HEK293T (cell line): ENCODE data around the gene PCDH7.

Source experiments
- CTCF ChIA-PET: fragments of 350-600 bp; formaldehyde crosslinking; extraction: SDS; loops from one replicate; lab custom pipeline; 2021; ENCODE audit warnings: antibody characterized with exemption, inconsistent platforms; lab: Yijun Ruan, JAX
- POLR2A ChIA-PET: fragments of 350-600 bp; formaldehyde crosslinking; extraction: SDS; loops from one replicate; lab custom pipeline; 2020; ENCODE audit warnings: antibody characterized with exemption, inconsistent platforms; lab: Yijun Ruan, JAX
- DNase-seq: peaks from one replicate; pipeline ENCODE4 v3.0.0; 2012; ENCODE audit warnings: mixed read lengths; ENCODE audit errors: extremely low spot score
- ARNT ChIP-seq: fragments of 450-650 bp; IDR thresholded peaks from 2 replicates; pipeline ENCODE4 v1.6.1; 2017; ENCODE audit warnings: mild to moderate bottlenecking
- BHLHE40 ChIP-seq: fragments of 450-650 bp; IDR thresholded peaks from 2 replicates; pipeline ENCODE4 v1.6.1; 2016; ENCODE audit warnings: mild to moderate bottlenecking, moderate library complexity, borderline replicate concordance
- CTBP1 ChIP-seq: fragments of 450-650 bp; IDR thresholded peaks from 2 replicates; pipeline ENCODE4 v1.6.1; 2016; ENCODE audit warnings: borderline replicate concordance
- ELF4 ChIP-seq: fragments of 450-650 bp; IDR thresholded peaks from 2 replicates; pipeline ENCODE4 v1.6.1; 2017; ENCODE audit warnings: antibody characterized with exemption
- FOXA1 ChIP-seq: fragments of 450-650 bp; IDR thresholded peaks from 2 replicates; pipeline ENCODE4 v1.6.1; 2016; ENCODE audit warnings: mild to moderate bottlenecking
- FOXK2 ChIP-seq: fragments of 450-650 bp; IDR thresholded peaks from 2 replicates; pipeline ENCODE4 v1.6.1; 2016; ENCODE audit warnings: mild to moderate bottlenecking
- FOXM1 ChIP-seq: fragments of 450-650 bp; IDR thresholded peaks from 2 replicates; pipeline ENCODE4 v1.6.1; 2017; ENCODE audit warnings: mild to moderate bottlenecking, borderline replicate concordance
- HDGF ChIP-seq: fragments of 450-650 bp; IDR thresholded peaks from 2 replicates; pipeline ENCODE4 v1.6.1; 2017; ENCODE audit warnings: antibody characterized with exemption, borderline replicate concordance
- LEF1 ChIP-seq: fragments of 450-650 bp; IDR thresholded peaks from 2 replicates; pipeline ENCODE4 v1.6.1; 2017; ENCODE audit warnings: mild to moderate bottlenecking, borderline replicate concordance
- NFRKB ChIP-seq: fragments of 450-650 bp; IDR thresholded peaks from 2 replicates; pipeline ENCODE4 v1.6.1; 2016; ENCODE audit warnings: mild to moderate bottlenecking, moderate library complexity
- PKNOX1 ChIP-seq: fragments of 450-650 bp; IDR thresholded peaks from 2 replicates; pipeline ENCODE4 v1.6.1; 2016
- SP1 ChIP-seq: fragments of 450-650 bp; IDR thresholded peaks from 2 replicates; pipeline ENCODE4 v1.6.1; 2017
- SUZ12 ChIP-seq: fragments of 450-650 bp; IDR thresholded peaks from 2 replicates; pipeline ENCODE4 v1.6.1; 2016; ENCODE audit warnings: mild to moderate bottlenecking
- TARDBP ChIP-seq: fragments of 450-650 bp; IDR thresholded peaks from 2 replicates; pipeline ENCODE4 v1.6.1; 2016
- ZNF384 ChIP-seq: fragments of 450-650 bp; IDR thresholded peaks from 2 replicates; pipeline ENCODE4 v1.6.1; 2016

PCDH7 gene

GRCh38 chr4:30769093-30769492, 48.9 kb downstream of the PCDH7 start:
- TF ChIP-seq FOXM1 (no peak), FOXA1 (no peak), PKNOX1 (no peak), LEF1 (no peak), HDGF (no peak), ARNT (no peak)
- ChIA-PET POLR2A (no interaction called here), CTCF (no interaction called here)
- no peak for DNase-seq

GRCh38 chr4:30770049-30770549, 49.9 kb downstream of the PCDH7 start:
- CTCF ChIA-PET, result interaction anchor here (0.7 kb wide), 1 partner anchor 18 kb away, joined by 4 read pairs; no protein-coding TSS in a partner anchor
- no peak for TF ChIP-seq SP1
- no peak for TF ChIP-seq SUZ12
- TF ChIP-seq FOXM1, result no peak
- TF ChIP-seq PKNOX1, result 0 out of 2 replicates have a peak, but pooled peaks have one; percentile 3
- TF ChIP-seq NFRKB, result no peak
- TF ChIP-seq ARNT, result no peak
- no peak for TF ChIP-seq LEF1
- no peak for TF ChIP-seq TARDBP
- DNase-seq, result no peak
- POLR2A ChIA-PET, result no interaction called here

- no peak for DNase-seq
- POLR2A ChIA-PET, result no interaction called here
- CTCF ChIA-PET, result interaction anchor here (0.7 kb wide), 1 partner anchor 19 kb away, joined by 4 read pairs; no protein-coding TSS in a partner anchor
- TF ChIP-seq HDGF (no peak), CTBP1 (no peak), LEF1 (no peak), ARNT (no peak), ZNF384 (no peak), SP1 (no peak), NFRKB (no peak), SUZ12 (no peak), FOXK2 (no peak), ELF4 (no peak), FOXA1 (no peak), PKNOX1 (no peak)
Observed at GRCh38 chr4:30770812-30771211, 50.6 kb downstream of the PCDH7 start.

GRCh38 chr4:30776451-30776850, 56.3 kb downstream of the PCDH7 start:
- TF ChIP-seq HDGF (no peak), FOXK2 (no peak), SUZ12 (no peak), FOXA1 (no peak), ELF4 (no peak), ARNT (no peak), LEF1 (no peak), ZNF384 (no peak), BHLHE40 (no peak)
- CTCF ChIA-PET, result no interaction called here
- DNase-seq, result no peak
- POLR2A ChIA-PET, result no interaction called here

- ChIA-PET CTCF (no interaction called here), POLR2A (no interaction called here)
- TF ChIP-seq BHLHE40 (no peak), SP1 (no peak), ARNT (no peak)
- no peak for DNase-seq
Observed at GRCh38 chr4:30776921-30777415, 56.8 kb downstream of the PCDH7 start.
